ENCODE measurements around the gene MINDY4B.

DNA sequence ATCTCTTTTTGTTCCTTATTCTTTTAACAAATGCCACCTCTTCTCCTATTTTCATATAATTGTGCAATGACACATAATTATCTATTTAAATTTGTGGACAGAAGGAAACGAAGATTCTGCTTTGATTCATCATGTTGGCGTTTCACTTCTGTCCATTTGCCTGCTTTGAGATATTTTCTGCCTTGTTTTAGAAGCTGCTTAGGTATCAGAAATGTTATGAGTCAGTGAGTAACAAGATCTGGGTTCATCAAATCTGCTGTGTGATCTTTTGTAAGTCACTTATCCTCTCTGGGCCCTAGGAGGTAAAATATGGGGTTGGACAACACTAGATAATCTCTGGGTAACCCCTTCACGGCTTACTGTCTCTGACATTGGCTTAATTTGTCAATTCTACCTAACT, 7.3 kb upstream of the MINDY4B start:
- TF ChIP-seq CTCF (IDR thresholded peaks at IDR 0.05; ENCODE audit: insufficient read depth, low read length): no peak
- TF ChIP-seq, protein P1, sequence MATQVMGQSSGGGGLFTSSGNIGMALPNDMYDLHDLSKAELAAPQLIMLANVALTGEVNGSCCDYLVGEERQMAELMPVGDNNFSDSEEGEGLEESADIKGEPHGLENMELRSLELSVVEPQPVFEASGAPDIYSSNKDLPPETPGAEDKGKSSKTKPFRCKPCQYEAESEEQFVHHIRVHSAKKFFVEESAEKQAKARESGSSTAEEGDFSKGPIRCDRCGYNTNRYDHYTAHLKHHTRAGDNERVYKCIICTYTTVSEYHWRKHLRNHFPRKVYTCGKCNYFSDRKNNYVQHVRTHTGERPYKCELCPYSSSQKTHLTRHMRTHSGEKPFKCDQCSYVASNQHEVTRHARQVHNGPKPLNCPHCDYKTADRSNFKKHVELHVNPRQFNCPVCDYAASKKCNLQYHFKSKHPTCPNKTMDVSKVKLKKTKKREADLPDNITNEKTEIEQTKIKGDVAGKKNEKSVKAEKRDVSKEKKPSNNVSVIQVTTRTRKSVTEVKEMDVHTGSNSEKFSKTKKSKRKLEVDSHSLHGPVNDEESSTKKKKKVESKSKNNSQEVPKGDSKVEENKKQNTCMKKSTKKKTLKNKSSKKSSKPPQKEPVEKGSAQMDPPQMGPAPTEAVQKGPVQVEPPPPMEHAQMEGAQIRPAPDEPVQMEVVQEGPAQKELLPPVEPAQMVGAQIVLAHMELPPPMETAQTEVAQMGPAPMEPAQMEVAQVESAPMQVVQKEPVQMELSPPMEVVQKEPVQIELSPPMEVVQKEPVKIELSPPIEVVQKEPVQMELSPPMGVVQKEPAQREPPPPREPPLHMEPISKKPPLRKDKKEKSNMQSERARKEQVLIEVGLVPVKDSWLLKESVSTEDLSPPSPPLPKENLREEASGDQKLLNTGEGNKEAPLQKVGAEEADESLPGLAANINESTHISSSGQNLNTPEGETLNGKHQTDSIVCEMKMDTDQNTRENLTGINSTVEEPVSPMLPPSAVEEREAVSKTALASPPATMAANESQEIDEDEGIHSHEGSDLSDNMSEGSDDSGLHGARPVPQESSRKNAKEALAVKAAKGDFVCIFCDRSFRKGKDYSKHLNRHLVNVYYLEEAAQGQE (IDR thresholded peaks at IDR 0.05; ENCODE audit: insufficient replicate concordance, low read depth): no peak
- no peak for TF ChIP-seq POLR2AphosphoS5 (IDR thresholded peaks at IDR 0.05; ENCODE audit: low read depth)
- no peak for TF ChIP-seq SPI1 (IDR thresholded peaks at IDR 0.05; ENCODE audit: borderline replicate concordance, low read depth)
